ENCODE results near the gene STX4.

The STX4 gene

GRCh38 chr16:31076319-31076718 is 43.0 kb downstream of the STX4 start:
- no peak for TF ChIP-seq CTCF (IDR thresholded peaks at IDR 0.05; ENCODE audit: insufficient read depth, low read depth, low read length, missing control alignments)
- DNase-seq (ENCODE audit: low read depth): no peak
- no peak overlapping the region for H3K4me3 ChIP-seq (ENCODE audit: low read depth, low read length)

GRCh38 chr16:31077024-31077423 is 43.7 kb downstream of the STX4 start:
- TF ChIP-seq CTCF (IDR thresholded peaks at IDR 0.05; ENCODE audit: insufficient read depth, low read depth, low read length, missing control alignments): no peak
- DNase-seq (ENCODE audit: low read depth): no peak
- no peak overlapping the region for H3K4me3 ChIP-seq (ENCODE audit: low read depth, low read length)

GRCh38 chr16:31077592-31078396 is 44.4 kb downstream of the STX4 start:
- H3K4me3 ChIP-seq (ENCODE audit: low read depth, low read length): no peak overlapping the region
- no peak for DNase-seq (ENCODE audit: low read depth)
- TF ChIP-seq CTCF (IDR thresholded peaks at IDR 0.05; ENCODE audit: insufficient read depth, low read depth, low read length, missing control alignments): no peak

- no peak overlapping the region for H3K4me3 ChIP-seq (ENCODE audit: low read depth, low read length)
- DNase-seq (ENCODE audit: low read depth): no peak
- no peak for TF ChIP-seq CTCF (IDR thresholded peaks at IDR 0.05; ENCODE audit: insufficient read depth, low read depth, low read length, missing control alignments)
These were observed 45.4 kb downstream of the STX4 start for GRCh38 chr16:31078597-31079341.

GRCh38 chr16:31079342-31079944 is 46.1 kb downstream of the STX4 start:
- H3K4me3 ChIP-seq (ENCODE audit: low read depth, low read length): no peak overlapping the region
- no peak for DNase-seq (ENCODE audit: low read depth)
- TF ChIP-seq CTCF (IDR thresholded peaks at IDR 0.05; ENCODE audit: insufficient read depth, low read depth, low read length, missing control alignments): no peak

- no peak overlapping the region for H3K4me3 ChIP-seq (ENCODE audit: low read depth, low read length)
- no peak for DNase-seq (ENCODE audit: low read depth)
- no peak for TF ChIP-seq CTCF (IDR thresholded peaks at IDR 0.05; ENCODE audit: insufficient read depth, low read depth, low read length, missing control alignments)
These were observed 46.8 kb downstream of the STX4 start for GRCh38 chr16:31080035-31080629.

Measured in GM12865 (cell line).